CD4-positive, CD25-positive, alpha-beta regulatory T cell (primary cell): Measurements from ENCODE around the gene RPS6KA2. TPM values are rescaled to one million over a fixed set of nuclear protein-coding genes. Genes with fewer than 3 reads are reported as not detected.
A peak's percentile ranks its signal among the peaks of the same experiment; 100 is the strongest.
"Not testable (repeated sequence)": the region's sequence is repeated elsewhere in the genome, so short reads cannot be mapped to it uniquely, and the experiment has no call there.

ENCODE experiments used
- ATAC-seq, 2 donors: fragments of 150-1000 bp; cut with Tn5 transposase; one replicate each; pipeline ENCODE4 v1.10.0; 2021; ENCODE audit warnings: low read depth in 2 of 2, moderate number of reproducible peaks in 2 of 2, moderate library complexity in 1 of 2
- DNase-seq, 3 donors: peaks; one replicate each; pipeline versions ENCODE4 v3.0.0 to v3.0.0-alpha.2; 2012 to 2022; ENCODE audit warnings: mixed read lengths in 1 of 3
- H3K27ac ChIP-seq: one replicate; pipeline ENCODE4 v1.7.0; 2013; ENCODE audit warnings: mild to moderate bottlenecking, low read length; ENCODE audit not compliant: insufficient read depth, poor library complexity, severe bottlenecking
- H3K27me3 ChIP-seq: one replicate; pipeline ENCODE4 v1.7.0; 2013; ENCODE audit warnings: low read length; ENCODE audit not compliant: control insufficient read depth, insufficient read depth
- H3K36me3 ChIP-seq: one replicate; pipeline ENCODE4 v1.7.0; 2013; ENCODE audit warnings: mild to moderate bottlenecking, low read length, moderate library complexity; ENCODE audit not compliant: control insufficient read depth, insufficient read depth
- H3K4me1 ChIP-seq: 2 replicates; pipeline ENCODE4 v1.7.0; 2013; ENCODE audit warnings: mild to moderate bottlenecking, low read length; ENCODE audit not compliant: insufficient read depth, control insufficient read depth, poor library complexity, severe bottlenecking
- H3K4me3 ChIP-seq: one replicate; pipeline ENCODE4 v1.7.0; 2013; ENCODE audit warnings: low read depth, mild to moderate bottlenecking, low read length, moderate library complexity
- H3K9me3 ChIP-seq, 2 experiments: 1 replicate in 1 of 2; 2 replicates in 1 of 2; pipeline ENCODE4 v1.7.0; 2013; ENCODE audit warnings: low read length in 2 of 2, mild to moderate bottlenecking in 1 of 2, moderate library complexity in 1 of 2; ENCODE audit not compliant: control insufficient read depth in 2 of 2
- H3K27ac Mint-ChIP-seq, 3 donors: one replicate each; pipeline ENCODE4 v1.8.0; 2020 to 2022; ENCODE audit warnings: mild to moderate bottlenecking in 3 of 3, mixed read lengths in 3 of 3, moderate library complexity in 2 of 3
- H3K27me3 Mint-ChIP-seq: one replicate; pipeline ENCODE4 v1.8.0; 2022; ENCODE audit warnings: mild to moderate bottlenecking, mixed read lengths
- H3K36me3 Mint-ChIP-seq: one replicate; pipeline ENCODE4 v1.8.0; 2020; ENCODE audit warnings: mixed read lengths
- H3K4me1 Mint-ChIP-seq, 4 donors: one replicate each; pipeline ENCODE4 v1.8.0; 2020 to 2022; ENCODE audit warnings: mixed read lengths in 4 of 4, mild to moderate bottlenecking in 1 of 4
- H3K4me3 Mint-ChIP-seq, 4 donors: one replicate each; pipeline ENCODE4 v1.8.0; 2020 to 2022; ENCODE audit warnings: mild to moderate bottlenecking in 4 of 4, mixed read lengths in 4 of 4, moderate library complexity in 3 of 4
- H3K9me3 Mint-ChIP-seq, 7 donors: one replicate each; pipeline ENCODE4 v1.8.0; 2020 to 2022; ENCODE audit warnings: mixed read lengths in 7 of 7, mild to moderate bottlenecking in 3 of 7, moderate library complexity in 2 of 7
- polyA plus RNA-seq, 4 donors: library from polyadenylated mRNA; unstranded; fragments of 300-500 nt; fragmentation: Illumina TruSeq; gene quantifications; one replicate each; pipeline ENCODE4 v1.2.3, GENCODE V29; 2021
- total RNA-seq: library from RNA; stranded (reverse); gene quantifications from one replicate; pipeline ENCODE4 v1.2.3, GENCODE V29; 2022

Gene RPS6KA2
- total and polyA plus RNA-seq, 5 donors from 2014 or later = 3.3 to 7.4 (median 5.2) TPM

DNA sequence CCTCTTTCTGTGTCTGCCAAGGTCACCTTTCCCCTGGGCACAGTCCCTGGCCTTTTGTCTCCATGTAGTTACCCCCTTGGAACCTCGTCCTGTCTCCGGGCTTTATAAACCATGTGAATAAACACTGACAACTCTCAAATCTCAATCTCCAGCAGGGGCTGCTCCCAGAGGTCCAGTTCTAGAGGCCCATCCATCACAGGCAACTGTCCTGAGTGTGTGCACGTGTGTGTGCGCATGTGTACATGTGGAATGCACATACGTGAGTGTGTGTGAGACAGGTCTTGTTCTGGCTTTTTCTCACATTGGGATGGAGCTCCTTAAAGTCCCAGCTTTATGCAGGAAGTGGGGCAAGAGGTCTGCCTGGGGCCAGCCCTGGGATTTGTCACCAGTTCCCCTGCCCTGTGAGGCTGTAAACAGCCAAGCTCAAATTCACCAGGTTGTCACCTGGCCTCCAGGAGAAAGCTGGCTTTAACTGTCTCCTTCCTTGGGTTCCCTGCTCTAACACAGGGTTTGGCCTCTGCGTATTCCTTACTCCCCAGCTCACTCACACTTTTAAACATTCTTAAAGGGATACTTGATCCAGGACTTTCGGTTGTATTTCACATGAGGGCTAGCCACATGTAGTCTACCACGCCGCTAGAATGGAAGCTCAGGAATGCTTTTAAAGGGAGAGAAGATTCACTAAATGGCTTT, 83.3 kb downstream of the RPS6KA2 start:
- ATAC-seq (no peak), DNase-seq (no peak)
- H3K4me1 Mint-ChIP-seq = peaks cover 17 to 33% (median 20%) of the 10 kb centered on the region in 4 donors
- Histone ChIP-seq H3K4me1 (peaks cover 35% of the 10 kb centered on the region), H3K27ac (no peak overlapping the region), H3K27me3 (no peaks in the 10 kb centered on the region), H3K9me3 (no peaks in the 10 kb centered on the region), H3K36me3 (no peaks in the 10 kb centered on the region), H3K4me3 (no peak overlapping the region)
- peak overlapping the region in 2 of 4 donors; percentile 33 to 59 for H3K4me3 Mint-ChIP-seq
- H3K27me3 Mint-ChIP-seq = peaks cover 9% of the 10 kb centered on the region
- no peaks in the 10 kb centered on the region for H3K36me3 Mint-ChIP-seq
- H3K27ac Mint-ChIP-seq = peak overlapping the region in 2 of 3 donors; percentile 1 to 88
- H3K9me3 Mint-ChIP-seq = peaks cover 0 to 2% (median 0%) of the 10 kb centered on the region in 7 donors

DNA sequence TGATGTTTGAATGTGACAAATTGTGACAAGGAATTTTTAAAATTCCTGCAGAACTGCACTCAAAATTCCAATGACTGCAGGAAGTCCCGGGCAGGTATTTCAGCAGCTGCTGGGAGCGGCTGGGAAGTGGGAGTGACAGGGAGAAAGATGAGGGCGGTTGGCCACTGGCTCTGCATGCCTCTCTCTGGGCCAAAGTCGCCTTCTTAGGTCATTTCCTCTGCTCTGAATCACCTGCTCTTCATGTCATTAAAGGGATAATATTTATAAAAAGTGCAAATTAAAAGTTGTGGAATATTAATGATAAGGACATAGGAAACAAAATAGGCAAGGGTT, 84.5 kb downstream of the RPS6KA2 start:
- Mint-ChIP-seq H3K27ac (peak overlapping the region; percentile 53 to 95 (median 88)), H3K4me1 (peaks cover 17 to 39% (median 20%) of the 10 kb centered on the region in 4 donors), H3K27me3 (no peaks in the 10 kb centered on the region), H3K4me3 (peak overlapping the region in 3 of 4 donors; percentile 9 to 39 (median 19)), H3K36me3 (peaks cover under 1% of the 10 kb centered on the region), H3K9me3 (peaks cover 0 to 2% (median 0%) of the 10 kb centered on the region in 7 donors)
- DNase-seq (no peak), ATAC-seq (no peak)
- Histone ChIP-seq H3K36me3 (no peaks in the 10 kb centered on the region), H3K4me1 (peaks cover 35% of the 10 kb centered on the region), H3K27me3 (no peaks in the 10 kb centered on the region), H3K4me3 (peak overlapping the region; percentile 87), H3K27ac (peak overlapping the region; percentile 83), H3K9me3 (no peaks in the 10 kb centered on the region)

DNA sequence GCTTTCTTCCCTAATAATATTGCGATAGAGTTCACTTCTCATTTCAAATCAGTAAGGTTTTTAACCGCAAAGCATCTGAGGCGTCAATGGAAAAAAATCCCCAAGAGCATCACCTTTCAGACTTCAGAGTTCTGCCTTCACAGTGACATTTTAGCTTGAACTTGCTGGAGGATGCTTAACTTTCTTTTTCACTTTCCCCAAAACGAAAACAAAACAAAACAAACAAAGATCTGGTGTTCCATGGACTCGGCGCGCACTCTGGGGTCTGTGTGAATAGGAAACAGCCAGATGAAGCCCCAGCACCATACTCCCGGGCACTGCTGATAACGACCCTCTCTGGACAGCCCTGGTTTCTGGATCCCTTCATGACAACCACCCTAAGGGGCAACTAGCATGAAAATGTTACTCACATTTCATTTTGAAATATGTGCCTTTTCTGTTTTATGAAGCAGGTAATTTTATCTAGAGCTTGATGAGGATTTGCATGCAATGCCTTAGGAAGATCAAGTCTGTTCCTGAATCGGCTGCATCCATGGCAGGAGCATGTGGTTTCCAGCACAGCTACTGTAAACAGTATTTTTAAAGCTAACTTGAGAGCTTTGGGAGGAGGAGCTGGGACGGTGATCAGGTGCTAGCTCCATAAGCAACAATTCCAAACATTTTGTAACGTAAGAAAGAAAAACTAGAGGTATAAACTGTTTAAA, 85.0 kb downstream of the RPS6KA2 start:
- H3K4me1 ChIP-seq = peaks cover 35% of the 10 kb centered on the region
- Mint-ChIP-seq H3K27ac (peak overlapping the region; percentile 88 to 95 (median 90)), H3K27me3 (no peaks in the 10 kb centered on the region), H3K9me3 (no peaks in the 10 kb centered on the region), H3K4me3 (peak overlapping the region; percentile 84 to 92 (median 88)), H3K4me1 (peaks cover 17 to 39% (median 20%) of the 10 kb centered on the region in 4 donors), H3K36me3 (peaks cover 4% of the 10 kb centered on the region)
- DNase-seq (peak in 2 of 3 donors; percentile 38 to 72), ATAC-seq (no peak)
- H3K27ac ChIP-seq = peak overlapping the region; percentile 83
- no peaks in the 10 kb centered on the region for H3K9me3 ChIP-seq
- peak overlapping the region; percentile 87 for H3K4me3 ChIP-seq
- no peaks in the 10 kb centered on the region for H3K27me3 ChIP-seq
- no peaks in the 10 kb centered on the region for H3K36me3 ChIP-seq

GRCh38 chr6:166541366-166541765, 85.7 kb downstream of the RPS6KA2 start:
- H3K36me3 ChIP-seq = no peaks in the 10 kb centered on the region
- peak overlapping the region; percentile 87 for H3K4me3 ChIP-seq
- H3K4me1 Mint-ChIP-seq = peaks cover 17 to 39% (median 20%) of the 10 kb centered on the region in 4 donors
- H3K27me3 ChIP-seq = no peaks in the 10 kb centered on the region
- H3K27ac ChIP-seq = peak overlapping the region; percentile 83
- H3K9me3 Mint-ChIP-seq = no peaks in the 10 kb centered on the region
- H3K27me3 Mint-ChIP-seq = no peaks in the 10 kb centered on the region
- H3K27ac Mint-ChIP-seq = peak overlapping the region; percentile 88 to 95 (median 90)
- DNase-seq (peak in 1 of 3 donors; percentile 41), ATAC-seq (peak in 1 of 2 donors; percentile 10)
- peaks cover 35% of the 10 kb centered on the region for H3K4me1 ChIP-seq
- no peaks in the 10 kb centered on the region for H3K9me3 ChIP-seq
- H3K36me3 Mint-ChIP-seq = peaks cover 4% of the 10 kb centered on the region
- H3K4me3 Mint-ChIP-seq = peak overlapping the region; percentile 84 to 92 (median 88)

DNA sequence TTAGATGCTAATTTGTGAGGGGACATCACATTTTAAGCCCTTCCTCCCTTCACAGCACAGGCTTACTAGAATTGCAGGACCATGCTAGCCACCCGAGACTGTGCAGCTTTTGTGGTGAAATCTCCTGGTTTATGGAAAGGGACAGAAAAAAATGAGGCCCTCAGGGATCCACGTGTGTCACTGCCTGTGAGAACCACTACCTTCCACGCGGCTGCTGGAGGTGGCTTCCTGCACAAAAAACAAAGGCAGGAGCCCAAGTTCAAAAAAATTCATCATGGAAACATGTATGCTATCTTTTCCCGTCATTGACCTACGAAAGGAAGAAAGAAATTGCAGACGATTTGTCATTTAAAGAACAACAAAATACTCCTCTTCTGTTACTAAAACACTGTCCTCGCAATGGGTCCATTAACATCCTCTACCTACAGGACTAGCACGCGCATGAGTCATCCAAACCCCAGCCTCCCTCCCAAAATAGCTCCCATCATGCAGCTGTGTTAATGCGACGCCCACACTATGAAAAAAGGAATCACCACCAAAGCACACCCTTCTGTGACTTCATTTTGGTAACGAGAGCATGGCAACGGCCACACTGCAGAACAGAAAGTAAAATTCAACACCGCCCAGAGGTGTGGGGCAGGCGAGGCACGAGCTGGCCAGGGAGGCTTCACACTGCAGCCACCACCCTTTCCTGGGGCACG, 86.3 kb downstream of the RPS6KA2 start:
- Mint-ChIP-seq H3K4me3 (peak overlapping the region; percentile 84 to 92 (median 88)), H3K36me3 (peaks cover 6% of the 10 kb centered on the region), H3K4me1 (peaks cover 14 to 39% (median 20%) of the 10 kb centered on the region in 4 donors), H3K9me3 (no peaks in the 10 kb centered on the region), H3K27me3 (no peaks in the 10 kb centered on the region), H3K27ac (peak overlapping the region; percentile 88 to 95 (median 90))
- no peaks in the 10 kb centered on the region for H3K27me3 ChIP-seq
- peaks cover 35% of the 10 kb centered on the region for H3K4me1 ChIP-seq
- peak overlapping the region; percentile 83 for H3K27ac ChIP-seq
- H3K9me3 ChIP-seq = no peaks in the 10 kb centered on the region
- H3K4me3 ChIP-seq = peak overlapping the region; percentile 87
- DNase-seq = peak; percentile 59 to 93 (median 77)
- ATAC-seq = peak; percentile 95 to 97
- no peaks in the 10 kb centered on the region for H3K36me3 ChIP-seq

DNA sequence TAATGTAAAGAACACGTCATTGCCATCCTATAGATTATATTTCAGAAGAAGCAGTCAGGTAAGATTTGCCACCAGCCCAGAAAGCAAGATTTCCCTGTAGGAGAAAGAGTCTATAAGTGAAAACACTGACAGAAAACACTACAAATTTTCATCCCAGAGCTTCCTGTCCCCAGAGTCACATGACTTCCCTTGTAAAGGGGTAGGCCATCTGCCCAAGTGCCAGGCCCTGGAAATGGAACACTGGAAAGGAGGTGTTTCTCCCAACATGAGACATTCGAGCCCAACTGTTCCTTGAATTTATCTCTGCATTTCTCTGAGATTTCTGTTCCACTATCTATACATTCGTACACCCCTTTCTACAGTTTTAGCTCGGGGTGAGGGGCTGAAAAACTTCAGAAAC, 87.5 kb downstream of the RPS6KA2 start:
- Histone ChIP-seq H3K9me3 (no peaks in the 10 kb centered on the region), H3K27ac (no peak overlapping the region), H3K4me1 (peaks cover 35% of the 10 kb centered on the region), H3K36me3 (no peaks in the 10 kb centered on the region), H3K4me3 (peak overlapping the region; percentile 2), H3K27me3 (no peaks in the 10 kb centered on the region)
- ATAC-seq = no peak
- Mint-ChIP-seq H3K4me3 (peak overlapping the region in 2 of 4 donors; percentile 1 to 14), H3K27ac (peak overlapping the region in 1 of 3 donors; percentile 52), H3K36me3 (peaks cover 15% of the 10 kb centered on the region), H3K4me1 (peaks cover 14 to 39% (median 20%) of the 10 kb centered on the region in 4 donors), H3K9me3 (no peaks in the 10 kb centered on the region), H3K27me3 (no peaks in the 10 kb centered on the region)
- DNase-seq = no peak

DNA sequence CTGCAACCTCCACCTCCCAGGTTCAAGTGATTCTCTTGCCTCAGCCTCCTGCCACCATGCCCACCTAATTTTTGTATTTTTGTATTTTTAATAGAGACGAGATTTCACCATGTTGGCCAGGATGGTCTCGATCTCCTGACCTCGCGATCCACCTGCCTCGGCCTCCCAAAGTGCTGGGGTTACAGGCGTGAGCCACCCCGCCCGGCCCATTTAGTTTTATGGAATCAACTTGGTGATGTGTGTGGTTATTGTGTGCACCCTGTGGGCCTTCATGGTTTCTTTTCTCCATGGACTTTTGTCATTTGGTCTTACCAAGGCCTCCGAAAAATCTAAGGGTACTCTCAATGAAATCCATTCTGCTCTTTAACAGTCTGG, 88.1 kb downstream of the RPS6KA2 start:
- not testable (repeated sequence) for H3K27ac ChIP-seq, H3K36me3 ChIP-seq, H3K9me3 ChIP-seq, H3K27me3 Mint-ChIP-seq, ATAC-seq, H3K9me3 Mint-ChIP-seq, DNase-seq, H3K27me3 ChIP-seq, H3K27ac Mint-ChIP-seq
- Mint-ChIP-seq H3K4me3 (peak overlapping the region in 1 of 4 donors; percentile 39), H3K4me1 (peaks cover 14 to 39% (median 20%) of the 10 kb centered on the region in 4 donors), H3K36me3 (peaks cover 18% of the 10 kb centered on the region)
- peak overlapping the region; percentile 2 for H3K4me3 ChIP-seq
- peaks cover 35% of the 10 kb centered on the region for H3K4me1 ChIP-seq
